ENCODE data around the gene SIGLEC15. TPM values are rescaled to one million over a fixed set of nuclear protein-coding genes. Genes with fewer than 3 reads are reported as not detected.

Gene SIGLEC15
- total and polyA plus RNA-seq, 10 of the 15 experiments (the other 5 are each of a cell fraction or from before 2014, with no cell fraction given): 0.09 to 0.45 TPM; not detected in 8

GRCh38 chr18:45820106-45820745 is 5.2 kb upstream of the SIGLEC15 start (continued):
- TF ChIP-seq ZBTB33 (IDR thresholded peaks at IDR 0.05) (no peak), NBN (IDR thresholded peaks at IDR 0.05) (no peak), ZNF622 (IDR thresholded peaks at IDR 0.05) (no peak), NR2F1 (conservative IDR thresholded peaks at IDR 0.05) (no peak), EGR1 (IDR thresholded peaks at IDR 0.05; ENCODE audit: borderline replicate concordance in 1 of 2, low read depth in 2 of 2, low read length in 2 of 2) (no peak), IKZF2 (IDR thresholded peaks at IDR 0.05) (no peak)
- TF ChIP-seq, protein P1, sequence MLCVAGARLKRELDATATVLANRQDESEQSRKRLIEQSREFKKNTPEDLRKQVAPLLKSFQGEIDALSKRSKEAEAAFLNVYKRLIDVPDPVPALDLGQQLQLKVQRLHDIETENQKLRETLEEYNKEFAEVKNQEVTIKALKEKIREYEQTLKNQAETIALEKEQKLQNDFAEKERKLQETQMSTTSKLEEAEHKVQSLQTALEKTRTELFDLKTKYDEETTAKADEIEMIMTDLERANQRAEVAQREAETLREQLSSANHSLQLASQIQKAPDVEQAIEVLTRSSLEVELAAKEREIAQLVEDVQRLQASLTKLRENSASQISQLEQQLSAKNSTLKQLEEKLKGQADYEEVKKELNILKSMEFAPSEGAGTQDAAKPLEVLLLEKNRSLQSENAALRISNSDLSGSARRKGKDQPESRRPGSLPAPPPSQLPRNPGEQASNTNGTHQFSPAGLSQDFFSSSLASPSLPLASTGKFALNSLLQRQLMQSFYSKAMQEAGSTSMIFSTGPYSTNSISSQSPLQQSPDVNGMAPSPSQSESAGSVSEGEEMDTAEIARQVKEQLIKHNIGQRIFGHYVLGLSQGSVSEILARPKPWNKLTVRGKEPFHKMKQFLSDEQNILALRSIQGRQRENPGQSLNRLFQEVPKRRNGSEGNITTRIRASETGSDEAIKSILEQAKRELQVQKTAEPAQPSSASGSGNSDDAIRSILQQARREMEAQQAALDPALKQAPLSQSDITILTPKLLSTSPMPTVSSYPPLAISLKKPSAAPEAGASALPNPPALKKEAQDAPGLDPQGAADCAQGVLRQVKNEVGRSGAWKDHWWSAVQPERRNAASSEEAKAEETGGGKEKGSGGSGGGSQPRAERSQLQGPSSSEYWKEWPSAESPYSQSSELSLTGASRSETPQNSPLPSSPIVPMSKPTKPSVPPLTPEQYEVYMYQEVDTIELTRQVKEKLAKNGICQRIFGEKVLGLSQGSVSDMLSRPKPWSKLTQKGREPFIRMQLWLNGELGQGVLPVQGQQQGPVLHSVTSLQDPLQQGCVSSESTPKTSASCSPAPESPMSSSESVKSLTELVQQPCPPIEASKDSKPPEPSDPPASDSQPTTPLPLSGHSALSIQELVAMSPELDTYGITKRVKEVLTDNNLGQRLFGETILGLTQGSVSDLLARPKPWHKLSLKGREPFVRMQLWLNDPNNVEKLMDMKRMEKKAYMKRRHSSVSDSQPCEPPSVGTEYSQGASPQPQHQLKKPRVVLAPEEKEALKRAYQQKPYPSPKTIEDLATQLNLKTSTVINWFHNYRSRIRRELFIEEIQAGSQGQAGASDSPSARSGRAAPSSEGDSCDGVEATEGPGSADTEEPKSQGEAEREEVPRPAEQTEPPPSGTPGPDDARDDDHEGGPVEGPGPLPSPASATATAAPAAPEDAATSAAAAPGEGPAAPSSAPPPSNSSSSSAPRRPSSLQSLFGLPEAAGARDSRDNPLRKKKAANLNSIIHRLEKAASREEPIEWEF (IDR thresholded peaks at IDR 0.05; ENCODE audit: insufficient replicate concordance, low read depth, low read length): no peak

Measured in GM12878 (cell line).